Mucosa of stomach (tissue), 1 donor: Measurements from ENCODE around the gene GTF3C2.
"Not testable (repeated sequence)": the region's sequence is repeated elsewhere in the genome, so short reads cannot be mapped to it uniquely, and the experiment has no call there.

ENCODE experiments used
- H3K27me3 ChIP-seq: one replicate; pipeline ENCODE4 v1.7.0; 2013; ENCODE audit warnings: mild to moderate bottlenecking, low read length; ENCODE audit not compliant: control insufficient read depth, insufficient read depth
- H3K36me3 ChIP-seq: one replicate; pipeline ENCODE4 v1.7.0; 2013; ENCODE audit warnings: low read length; ENCODE audit not compliant: control insufficient read depth, insufficient read depth
- H3K4me1 ChIP-seq: one replicate; pipeline ENCODE4 v1.7.0; 2013; ENCODE audit warnings: mild to moderate bottlenecking, low read length; ENCODE audit not compliant: control insufficient read depth, insufficient read depth
- H3K4me3 ChIP-seq: one replicate; pipeline ENCODE4 v1.7.0; 2013; ENCODE audit warnings: low read length
- H3K9ac ChIP-seq: one replicate; pipeline ENCODE4 v1.7.0; 2013; ENCODE audit warnings: mild to moderate bottlenecking, low read length, moderate library complexity
- H3K9me3 ChIP-seq: one replicate; pipeline ENCODE4 v1.7.0; 2013; ENCODE audit warnings: mild to moderate bottlenecking, low read length, moderate library complexity; ENCODE audit not compliant: control insufficient read depth
- donor health status: Pancreatic carcinoma.

The GTF3C2 gene

DNA sequence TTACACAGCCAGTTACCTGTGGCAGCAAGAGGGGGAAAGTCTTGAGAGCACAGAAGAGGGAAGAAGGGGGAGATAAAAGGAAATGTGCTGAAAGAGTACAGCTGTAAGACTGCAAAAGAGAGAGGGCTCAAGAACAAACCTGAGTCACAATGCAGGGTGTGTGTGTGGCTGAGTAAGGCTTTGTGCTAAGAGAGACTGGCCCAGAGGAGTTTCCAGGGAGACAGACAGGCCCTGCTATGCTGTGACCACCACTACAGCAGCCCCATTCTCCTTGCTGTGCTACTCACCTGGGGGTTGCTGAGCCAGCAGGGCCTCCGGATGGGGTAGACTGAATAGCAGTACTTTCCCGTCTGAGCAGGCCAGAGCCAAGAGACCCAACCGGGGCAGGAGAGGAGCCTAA, 21.3 kb downstream of the GTF3C2 start:
- Histone ChIP-seq H3K9ac (no peak overlapping the region), H3K4me1 (no peaks in the 10 kb centered on the region), H3K27me3 (no peaks in the 10 kb centered on the region), H3K9me3 (no peaks in the 10 kb centered on the region), H3K4me3 (no peak overlapping the region), H3K36me3 (peaks cover 24% of the 10 kb centered on the region)

GRCh38 chr2:27324720-27325119, 31.8 kb downstream of the GTF3C2 start:
- H3K27me3 ChIP-seq = no peaks in the 10 kb centered on the region
- no peaks in the 10 kb centered on the region for H3K9me3 ChIP-seq
- H3K4me3 ChIP-seq = no peak overlapping the region
- H3K4me1 ChIP-seq = peaks cover 27% of the 10 kb centered on the region
- H3K9ac ChIP-seq = no peak overlapping the region
- H3K36me3 ChIP-seq = peaks cover 14% of the 10 kb centered on the region

DNA sequence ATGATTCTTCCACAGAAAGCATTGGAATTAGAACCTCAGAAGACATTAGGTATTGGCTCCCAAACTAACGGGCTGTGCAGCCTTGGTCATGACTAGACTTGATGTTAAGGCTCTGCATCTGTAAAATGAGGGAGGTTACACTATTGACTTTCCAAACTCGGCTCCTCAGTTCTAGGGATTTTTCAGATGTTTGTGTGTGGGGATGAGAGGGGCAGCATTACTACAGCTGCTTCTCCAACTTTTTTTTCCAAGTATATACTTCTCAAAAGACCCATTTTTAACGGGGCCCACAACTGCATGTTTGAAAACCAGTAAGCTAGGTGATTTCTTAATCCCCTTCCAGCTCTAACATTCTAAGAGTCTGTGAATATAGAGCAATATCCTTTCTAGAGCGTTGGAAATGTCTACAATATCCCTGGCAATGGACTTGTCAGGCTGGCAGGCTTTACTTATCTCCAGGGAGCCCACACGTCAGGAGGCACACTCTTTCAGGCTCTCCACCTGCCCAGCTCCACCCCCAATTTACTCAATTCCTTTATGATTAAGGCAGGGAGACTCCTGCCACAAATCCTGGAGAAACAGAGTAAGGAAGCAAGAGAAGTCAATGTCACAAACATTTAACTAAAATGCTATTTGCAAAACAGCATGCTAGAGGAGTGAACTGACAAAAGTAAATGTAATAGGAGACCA, 32.8 kb downstream of the GTF3C2 start:
- H3K36me3 ChIP-seq = peaks cover 8% of the 10 kb centered on the region
- H3K4me3 ChIP-seq = peak overlapping the region; percentile 97

DNA sequence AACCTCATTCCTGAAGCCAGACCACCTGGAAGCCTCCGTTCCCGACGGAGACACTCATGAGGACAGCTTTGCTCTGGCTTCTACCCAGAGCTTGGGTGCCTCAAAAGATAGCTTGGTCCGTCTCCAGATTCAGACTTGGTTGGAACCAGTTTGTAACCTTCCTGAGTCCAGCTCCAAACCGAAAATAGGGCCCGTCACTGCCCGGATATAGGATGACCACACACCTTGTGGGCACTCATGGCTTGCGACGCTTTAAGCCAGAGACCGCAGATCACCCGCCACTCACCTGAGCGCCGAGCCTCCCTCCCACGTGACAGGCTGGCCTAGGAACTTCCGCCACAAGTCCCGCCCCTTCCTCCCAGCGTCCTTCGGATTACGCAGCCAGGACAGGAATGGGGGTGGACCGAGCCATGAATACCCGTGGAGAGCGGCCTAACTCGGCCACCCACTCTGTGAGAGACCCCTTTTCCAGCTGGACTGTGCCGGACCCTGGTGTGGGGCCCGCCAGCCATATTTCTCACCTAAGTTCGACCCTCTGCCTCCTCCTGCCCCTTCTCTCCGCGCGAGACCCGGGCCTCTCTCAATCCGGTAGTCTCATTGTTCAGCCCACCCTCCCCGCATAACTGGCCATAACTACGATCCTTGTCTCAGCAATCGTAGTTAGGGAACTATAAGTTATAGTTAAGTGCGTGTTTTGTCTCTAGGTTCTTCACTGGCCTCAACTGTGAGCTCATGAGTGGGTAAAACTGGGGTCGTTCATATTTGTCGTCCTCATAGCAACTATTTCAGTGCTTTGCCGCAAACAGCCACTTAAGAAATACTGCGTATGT, 33.6 kb downstream of the GTF3C2 start, which contains the start of gene MPV17:
Gene MPV17 (minus strand): TSS at position 332 of the 830 bp plus-strand sequence. CDS start 580 bp downstream, outside the sequence.
- Histone ChIP-seq H3K9ac (peak within 1 kb of the TSS; percentile 98), H3K4me3 (peak within 1 kb of the TSS; percentile 97), H3K27me3 (no peaks in the 10 kb centered on the region), H3K36me3 (peaks cover 2% of the 10 kb centered on the region), H3K4me1 (peaks cover 27% of the 10 kb centered on the region), H3K9me3 (no peaks in the 10 kb centered on the region)

More for the DNA sequence above, 32.8 kb downstream of the GTF3C2 start:
- H3K27me3 ChIP-seq = no peaks in the 10 kb centered on the region
- peaks cover 27% of the 10 kb centered on the region for H3K4me1 ChIP-seq
- H3K9me3 ChIP-seq = no peaks in the 10 kb centered on the region
- H3K9ac ChIP-seq = peak overlapping the region; percentile 98

DNA sequence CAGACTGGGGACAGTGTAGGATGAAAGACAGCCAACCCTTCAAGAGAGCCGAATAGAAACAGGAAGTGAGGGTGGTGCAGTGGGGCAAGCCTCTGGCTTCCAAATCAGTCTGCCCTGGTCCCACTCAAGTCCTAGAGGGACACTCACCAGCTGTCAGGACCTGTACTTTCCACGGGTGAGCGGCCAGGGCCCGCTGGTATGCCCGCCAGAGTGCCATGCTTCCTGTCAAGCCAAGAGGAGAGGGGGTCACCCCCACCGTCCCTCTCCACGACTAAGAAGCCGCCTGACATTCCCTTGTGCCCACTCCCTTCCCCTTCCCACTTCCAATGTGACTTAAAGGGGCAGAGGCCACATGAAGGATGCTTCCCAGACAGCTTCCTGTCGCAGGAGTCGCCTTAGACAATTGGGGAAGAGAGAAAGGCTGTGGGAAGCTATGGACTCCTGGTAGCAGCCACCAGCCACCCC, 34.2 kb downstream of the GTF3C2 start:
- Histone ChIP-seq H3K27me3 (no peaks in the 10 kb centered on the region), H3K9me3 (no peaks in the 10 kb centered on the region), H3K4me1 (peaks cover 27% of the 10 kb centered on the region), H3K4me3 (peak overlapping the region; percentile 97), H3K9ac (peak overlapping the region; percentile 98), H3K36me3 (no peaks in the 10 kb centered on the region)

- Histone ChIP-seq H3K36me3 (no peaks in the 10 kb centered on the region), H3K9me3 (no peaks in the 10 kb centered on the region), H3K27me3 (no peaks in the 10 kb centered on the region), H3K9ac (no peak overlapping the region), H3K4me3 (no peak overlapping the region), H3K4me1 (peaks cover 27% of the 10 kb centered on the region)
Measured at GRCh38 chr2:27320958-27321543, 35.5 kb downstream of the GTF3C2 start.

- not testable (repeated sequence) for H3K9ac ChIP-seq, H3K9me3 ChIP-seq, H3K4me3 ChIP-seq, H3K36me3 ChIP-seq, H3K27me3 ChIP-seq
- peaks cover 27% of the 10 kb centered on the region for H3K4me1 ChIP-seq
Measured at GRCh38 chr2:27319839-27320238, 36.7 kb downstream of the GTF3C2 start.

GRCh38 chr2:27316655-27317412, 39.7 kb downstream of the GTF3C2 start:
- Histone ChIP-seq H3K4me3 (no peak overlapping the region), H3K9me3 (no peaks in the 10 kb centered on the region), H3K27me3 (no peaks in the 10 kb centered on the region), H3K9ac (no peak overlapping the region), H3K4me1 (peaks cover 12% of the 10 kb centered on the region), H3K36me3 (no peaks in the 10 kb centered on the region)

DNA sequence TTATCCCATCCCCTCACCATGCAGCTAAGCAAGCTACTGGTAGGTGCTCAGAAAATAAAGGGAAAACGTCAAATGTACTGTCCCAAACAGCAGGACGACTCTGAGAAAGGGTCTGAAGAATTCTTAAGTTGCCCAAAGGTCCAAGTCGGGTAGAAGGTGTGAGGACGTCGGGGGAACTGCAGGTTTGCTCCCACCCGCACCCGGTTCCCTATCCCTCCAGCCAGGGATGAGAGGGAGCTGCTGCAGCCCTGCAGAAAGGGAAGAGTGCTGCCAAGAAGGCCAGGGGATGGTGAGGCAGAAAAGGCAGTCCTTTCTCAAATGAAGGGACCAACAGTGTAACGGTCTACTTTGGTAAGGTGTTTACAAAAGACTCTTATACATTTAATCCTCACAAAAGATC, 41.4 kb downstream of the GTF3C2 start:
- no peaks in the 10 kb centered on the region for H3K27me3 ChIP-seq
- H3K4me1 ChIP-seq = no peaks in the 10 kb centered on the region
- no peaks in the 10 kb centered on the region for H3K36me3 ChIP-seq
- no peaks in the 10 kb centered on the region for H3K9me3 ChIP-seq
- no peak overlapping the region for H3K4me3 ChIP-seq
- H3K9ac ChIP-seq = no peak overlapping the region

DNA sequence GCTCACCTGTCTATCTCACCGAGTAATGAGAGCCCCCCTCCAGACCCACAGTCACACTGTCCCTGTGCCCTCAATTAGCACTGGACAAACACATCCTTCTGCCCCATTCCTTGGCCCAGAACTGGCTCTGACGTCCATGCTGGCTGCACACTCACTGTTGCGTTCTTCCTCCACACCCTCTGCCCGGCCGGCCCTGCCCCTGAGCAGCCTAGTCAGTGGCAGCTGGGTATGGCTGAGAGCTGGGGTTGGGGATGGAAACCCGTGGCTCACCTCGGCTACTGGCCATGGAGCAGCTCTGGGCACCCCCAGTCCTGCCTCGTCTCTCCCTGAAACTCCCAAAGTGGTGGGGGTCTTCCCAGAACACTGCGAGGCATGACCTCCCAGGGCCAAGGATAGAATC, 41.9 kb downstream of the GTF3C2 start:
- H3K4me1 ChIP-seq = no peaks in the 10 kb centered on the region
- H3K27me3 ChIP-seq = no peaks in the 10 kb centered on the region
- H3K4me3 ChIP-seq = no peak overlapping the region
- H3K9ac ChIP-seq = no peak overlapping the region
- no peaks in the 10 kb centered on the region for H3K36me3 ChIP-seq
- H3K9me3 ChIP-seq = no peaks in the 10 kb centered on the region

DNA sequence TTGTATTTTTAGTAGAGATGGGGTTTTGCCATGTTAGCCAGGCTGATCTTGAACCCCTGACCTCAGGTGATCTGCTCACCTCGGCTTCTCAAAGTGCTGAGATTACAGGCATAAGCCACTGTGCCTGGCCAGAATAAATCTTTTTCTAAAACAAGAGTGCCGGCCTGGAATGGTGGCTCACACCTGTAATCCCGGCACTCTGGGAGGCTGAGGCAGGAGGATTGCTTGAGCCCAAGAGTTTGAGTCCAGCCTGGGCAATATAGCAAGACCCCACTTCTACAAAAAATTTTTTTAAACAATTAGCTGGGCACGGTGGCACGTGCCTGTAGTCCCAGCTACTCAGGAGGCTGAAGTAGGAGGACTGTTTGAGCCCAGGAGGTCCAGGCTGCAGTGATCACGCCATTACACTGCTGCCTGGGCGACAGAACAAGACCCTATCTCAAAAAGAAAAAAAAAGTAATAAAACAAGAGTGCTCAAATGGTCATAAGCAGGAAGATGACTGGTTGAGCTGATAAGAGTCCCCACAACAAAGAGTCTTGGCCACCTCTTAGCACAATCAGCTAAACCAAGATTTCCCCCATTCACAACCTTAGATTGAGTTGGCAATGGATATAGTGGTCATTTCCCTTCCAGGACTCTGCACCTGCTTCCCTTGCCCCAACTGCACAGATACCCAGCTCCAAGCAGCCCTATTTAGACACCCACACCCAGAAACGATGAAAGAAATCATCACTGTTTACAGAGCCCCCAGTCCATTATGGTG, 42.5 kb downstream of the GTF3C2 start:
- Histone ChIP-seq H3K9me3 (no peaks in the 10 kb centered on the region), H3K36me3 (no peaks in the 10 kb centered on the region)

More for the DNA sequence above, 42.5 kb downstream of the GTF3C2 start:
- no peaks in the 10 kb centered on the region for H3K27me3 ChIP-seq
- H3K4me1 ChIP-seq = no peaks in the 10 kb centered on the region
- H3K9ac ChIP-seq = no peak overlapping the region
- no peak overlapping the region for H3K4me3 ChIP-seq
